Measurements from ENCODE around the gene ESRRG.

The ESRRG gene

GRCh38 chr1:216600730-216601609, 122.3 kb downstream of the ESRRG start:
- no peaks in the 10 kb centered on the region for H4K20me1 ChIP-seq (ENCODE audit: insufficient read depth, low read length)
- TF ChIP-seq CTCF (IDR thresholded peaks at IDR 0.05; ENCODE audit: borderline replicate concordance, extremely low read depth, low read length, poor library complexity, severe bottlenecking) = no peak
- no peak for TF ChIP-seq EZH2 (IDR thresholded peaks at IDR 0.05; ENCODE audit: borderline replicate concordance, low read depth, low read length, severe bottlenecking)
- H3K9me3 ChIP-seq (ENCODE audit: insufficient read depth, low read length, severe bottlenecking) = no peaks in the 10 kb centered on the region
- H3K27ac ChIP-seq (ENCODE audit: low read length) = no peak overlapping the region
- H3K79me2 ChIP-seq (ENCODE audit: insufficient read depth, low read length) = no peaks in the 10 kb centered on the region
- H3K27me3 ChIP-seq (ENCODE audit: insufficient read depth, low read length, poor library complexity) = no peaks in the 10 kb centered on the region
- H3K4me2 ChIP-seq (ENCODE audit: insufficient read depth, low read length) = no peak overlapping the region
- no peak overlapping the region for H3K4me3 ChIP-seq (ENCODE audit: low read depth in 1 of 2, low read length in 2 of 2)
- ATAC-seq (ENCODE audit: insufficient read depth, low read depth) (no peak), DNase-seq (no peak)
- no peak overlapping the region for H3K9ac ChIP-seq (ENCODE audit: low read depth, low read length)
- no peaks in the 10 kb centered on the region for H3K36me3 ChIP-seq (ENCODE audit: insufficient read depth, low read length)
- no peaks in the 10 kb centered on the region for H3K4me1 ChIP-seq (ENCODE audit: insufficient read depth, low read length)
- H2AFZ ChIP-seq (ENCODE audit: low read depth, low read length) = no peak overlapping the region

- TF ChIP-seq CTCF (IDR thresholded peaks at IDR 0.05; ENCODE audit: borderline replicate concordance, extremely low read depth, low read length, poor library complexity, severe bottlenecking) = no peak
- TF ChIP-seq EZH2 (IDR thresholded peaks at IDR 0.05; ENCODE audit: borderline replicate concordance, low read depth, low read length, severe bottlenecking) = no peak
- no peak overlapping the region for H3K27ac ChIP-seq (ENCODE audit: low read length)
Measured at GRCh38 chr1:216599851-216600250, 123.4 kb downstream of the ESRRG start.

GRCh38 chr1:216598448-216598847, 124.8 kb downstream of the ESRRG start:
- no peak overlapping the region for H3K4me2 ChIP-seq (ENCODE audit: insufficient read depth, low read length)
- H3K36me3 ChIP-seq (ENCODE audit: insufficient read depth, low read length) = no peaks in the 10 kb centered on the region
- H3K9me3 ChIP-seq (ENCODE audit: insufficient read depth, low read length, severe bottlenecking) = no peaks in the 10 kb centered on the region
- no peaks in the 10 kb centered on the region for H3K27me3 ChIP-seq (ENCODE audit: insufficient read depth, low read length, poor library complexity)
- no peak overlapping the region for H3K9ac ChIP-seq (ENCODE audit: low read depth, low read length)
- no peak for TF ChIP-seq EZH2 (IDR thresholded peaks at IDR 0.05; ENCODE audit: borderline replicate concordance, low read depth, low read length, severe bottlenecking)
- TF ChIP-seq CTCF (IDR thresholded peaks at IDR 0.05; ENCODE audit: borderline replicate concordance, extremely low read depth, low read length, poor library complexity, severe bottlenecking) = no peak
- no peak for DNase-seq
- no peak for ATAC-seq (ENCODE audit: insufficient read depth, low read depth)
- no peaks in the 10 kb centered on the region for H3K4me1 ChIP-seq (ENCODE audit: insufficient read depth, low read length)
- H3K79me2 ChIP-seq (ENCODE audit: insufficient read depth, low read length) = no peaks in the 10 kb centered on the region
- H2AFZ ChIP-seq (ENCODE audit: low read depth, low read length) = no peak overlapping the region
- no peak overlapping the region for H3K4me3 ChIP-seq (ENCODE audit: low read depth in 1 of 2, low read length in 2 of 2)
- no peaks in the 10 kb centered on the region for H4K20me1 ChIP-seq (ENCODE audit: insufficient read depth, low read length)
- no peak overlapping the region for H3K27ac ChIP-seq (ENCODE audit: low read length)

More at GRCh38 chr1:216599851-216600250, 123.4 kb downstream of the ESRRG start:
- Histone ChIP-seq H2AFZ (ENCODE audit: low read depth, low read length) (no peak overlapping the region), H3K27me3 (ENCODE audit: insufficient read depth, low read length, poor library complexity) (no peaks in the 10 kb centered on the region), H3K79me2 (ENCODE audit: insufficient read depth, low read length) (no peaks in the 10 kb centered on the region), H3K4me3 (ENCODE audit: low read depth in 1 of 2, low read length in 2 of 2) (no peak overlapping the region), H3K4me1 (ENCODE audit: insufficient read depth, low read length) (no peaks in the 10 kb centered on the region), H4K20me1 (ENCODE audit: insufficient read depth, low read length) (no peaks in the 10 kb centered on the region), H3K9me3 (ENCODE audit: insufficient read depth, low read length, severe bottlenecking) (no peaks in the 10 kb centered on the region), H3K36me3 (ENCODE audit: insufficient read depth, low read length) (no peaks in the 10 kb centered on the region), H3K9ac (ENCODE audit: low read depth, low read length) (no peak overlapping the region), H3K4me2 (ENCODE audit: insufficient read depth, low read length) (no peak overlapping the region)
- no peak for DNase-seq
- ATAC-seq (ENCODE audit: insufficient read depth, low read depth) = no peak

Measured in DND-41 (cell line).